ENCODE results near the gene PRG3. TPM values are rescaled to one million over a fixed set of nuclear protein-coding genes. Genes with fewer than 3 reads are reported as not detected.

PRG3 gene
- total and polyA plus RNA-seq, 2 of the 4 experiments (the other 2 are of a cell fraction), result not detected

- WGBS, 2 experiments (ENCODE audit: extremely low coverage in 2 of 2, insufficient read length in 1 of 2), result 0% methylated on average over 3 of the region's 69 CpGs; no CpG with 5 or more reads in 1 of the 2 experiments
- CTCF ChIA-PET, result interaction anchor here (0.5 to 2.4 kb wide), 2 partner anchors 10 to 63 kb away, joined by 3 to 10 read pairs; no protein-coding TSS in a partner anchor
Measured at GRCh38 chr11:57335343-57336110, 45.4 kb downstream of the PRG3 start, which contains the start of gene SSRP1. SSRP1 (minus strand) TSS chr11:57335892; CDS start chr11:57335121, 771 bp downstream.

More at GRCh38 chr11:57335343-57336110, 45.4 kb downstream of the PRG3 start, which contains the start of gene SSRP1:
- peaks cover 42 to 53% of the 10 kb centered on the region in 2 experiments for H3K79me1 ChIP-seq (ENCODE audit: low read depth in 1 of 2, low read length in 2 of 2)
- intact Hi-C loops (cut with micrococcal nuclease) (no loop called here), dilution Hi-C loops (cut with HindIII; ENCODE audit: low sequenced_read_pairs, unreplicated experiment) (no loop called here), in situ Hi-C loops (cut with MboI; ENCODE audit: low sequenced_read_pairs) (no loop called here)
- peak within 1 kb of the TSS; percentile 72 for H2AK5ac ChIP-seq (ENCODE audit: low read depth, low read length)
- H3K4me3 ChIP-seq (ENCODE audit: insufficient read depth, low read depth, low read length), result peak within 1 kb of the TSS; percentile 76
- DNase-seq (peak; percentile 83), ATAC-seq (ENCODE audit: low read depth) (peak; percentile 98)
- POLR2A ChIA-PET (ENCODE audit: unreplicated experiment), result interaction anchor here (0.6 to 1.4 kb wide), 2 partner anchors 10 to 194 kb away, joined by 3 to 9 read pairs; partner anchors contain the start of gene TNKS1BP1
- peak within 1 kb of the TSS; percentile 56 for H4K91ac ChIP-seq (ENCODE audit: insufficient read depth, low read depth, low read length)
- peaks cover 20% of the 10 kb centered on the region for H3K27me3 ChIP-seq (ENCODE audit: control insufficient read depth, insufficient read depth, low read length)
- peak within 1 kb of the TSS; percentile 94 for H3K9ac ChIP-seq (ENCODE audit: low read depth, low read length)
- peak within 1 kb of the TSS; percentile 88 for H3K18ac ChIP-seq (ENCODE audit: low read depth, low read length)
- H3K4ac ChIP-seq (ENCODE audit: low read depth, low read length), result peak within 1 kb of the TSS; percentile 63
- H4K5ac ChIP-seq (ENCODE audit: low read depth, low read length), result peak within 1 kb of the TSS; percentile 100
- peak within 1 kb of the TSS; percentile 86 for H3K14ac ChIP-seq (replicated peaks; ENCODE audit: low read depth, low read length)
- TF ChIP-seq RCOR1 (IDR thresholded peaks at IDR 0.05; ENCODE audit: insufficient replicate concordance, low read length), result no peak
- peak; percentile 73 for TF ChIP-seq BHLHE40 (IDR thresholded peaks at IDR 0.05; ENCODE audit: low read depth, low read length)
- TF ChIP-seq ELK1 (IDR thresholded peaks at IDR 0.05; ENCODE audit: borderline replicate concordance, low read depth, low read length), result no peak
- no peak for TF ChIP-seq FOS (IDR thresholded peaks at IDR 0.05; ENCODE audit: low read depth, low read length)
- no peak for TF ChIP-seq SMC3 (IDR thresholded peaks at IDR 0.05; ENCODE audit: low read depth, low read length)
- TF ChIP-seq MXI1 (IDR thresholded peaks at IDR 0.05; ENCODE audit: borderline replicate concordance, low read depth, low read length), result peak; percentile 69; the same call in 1 of the 2 replicates
- peak; percentile 66; the same call in 1 of the 2 replicates for TF ChIP-seq POLR2A (IDR thresholded peaks at IDR 0.05; ENCODE audit: low read depth, low read length)
- no peak for TF ChIP-seq MAFK (IDR thresholded peaks at IDR 0.05; ENCODE audit: low read depth, low read length)
- H4K20me1 ChIP-seq (ENCODE audit: insufficient read depth, low read length), result 0 out of 2 replicates have a peak, but pooled peaks cover 3% of the 10 kb centered on the region
- peaks cover 31% of the 10 kb centered on the region for H3K36me3 ChIP-seq (ENCODE audit: control insufficient read depth, insufficient read depth, low read length)
- peak within 1 kb of the TSS; percentile 97 for H3K4me2 ChIP-seq (ENCODE audit: low read depth, low read length)
- H3K56ac ChIP-seq (ENCODE audit: extremely low read depth, insufficient read depth, low read length), result peak within 1 kb of the TSS; percentile 73
- H2BK5ac ChIP-seq (ENCODE audit: low read depth, low read length, poor library complexity, severe bottlenecking), result peak within 1 kb of the TSS; percentile 56
- H4K8ac ChIP-seq (ENCODE audit: low read depth in 2 of 2, low read length in 2 of 2), result peak within 1 kb of the TSS; percentile 85 to 99
- no TSS peak for BruUV-seq (replicated peaks)
- peak within 1 kb of the TSS; percentile 69 for H3K23ac ChIP-seq (ENCODE audit: low read depth, low read length)
- H3K4me1 ChIP-seq (ENCODE audit: control insufficient read depth, insufficient read depth, low read length), result peaks cover 8% of the 10 kb centered on the region
- peaks cover 14% of the 10 kb centered on the region for H3K9me1 ChIP-seq (ENCODE audit: insufficient read depth, low read length)
- H3K9me3 ChIP-seq (ENCODE audit: control insufficient read depth, insufficient read depth, low read length), result no peaks in the 10 kb centered on the region
- H2AFZ ChIP-seq (replicated peaks; ENCODE audit: low read length, poor library complexity), result peak within 1 kb of the TSS; percentile 86
- H2BK20ac ChIP-seq (ENCODE audit: low read depth, low read length), result no peak within 1 kb of the TSS
- peak within 1 kb of the TSS; percentile 77 for H3K27ac ChIP-seq (ENCODE audit: insufficient read depth, low read length)
- peak within 1 kb of the TSS; percentile 14; the same call in 1 of the 2 replicates for H2BK120ac ChIP-seq (ENCODE audit: low read depth, low read length)
- peak within 1 kb of the TSS; percentile 94 for H2AK9ac ChIP-seq (replicated peaks; ENCODE audit: low read depth, low read length, poor library complexity)
- H2BK15ac ChIP-seq (ENCODE audit: low read depth, low read length), result no peak within 1 kb of the TSS; the same call in 2 of the 3 replicates

Measured in IMR-90 (cell line).